GM19455 (cell line): ENCODE results near the gene VWF.

Experiments
- ATAC-seq: cut with Tn5 transposase; IDR thresholded peaks from one replicate; pipeline ENCODE4 v1.9.1; 2021; ENCODE audit not compliant: unreplicated experiment

Gene VWF

GRCh38 chr12:6062757-6063735, 61.4 kb downstream of the VWF start:
- no peak for ATAC-seq

GRCh38 chr12:6062395-6062756, 62.1 kb downstream of the VWF start:
- ATAC-seq, result no peak

GRCh38 chr12:6061660-6062059, 62.8 kb downstream of the VWF start:
- ATAC-seq, result no peak

GRCh38 chr12:6059860-6060565, 64.5 kb downstream of the VWF start:
- no peak for ATAC-seq

GRCh38 chr12:6059221-6059620, 65.2 kb downstream of the VWF start:
- ATAC-seq, result no peak

- no peak for ATAC-seq
Observed at GRCh38 chr12:6058481-6059161, 65.8 kb downstream of the VWF start.

GRCh38 chr12:6057700-6058099, 66.8 kb downstream of the VWF start:
- ATAC-seq, result no peak

- ATAC-seq, result no peak
Observed at GRCh38 chr12:6056406-6057240, 67.8 kb downstream of the VWF start.

- no peak for ATAC-seq
Observed at GRCh38 chr12:6053541-6053940, 70.9 kb downstream of the VWF start.

- no peak for ATAC-seq
Observed at GRCh38 chr12:6052940-6053329, 71.5 kb downstream of the VWF start.

- ATAC-seq, result no peak
Observed at GRCh38 chr12:6052206-6052939, 72.1 kb downstream of the VWF start.

- no peak for ATAC-seq
Observed at GRCh38 chr12:6049992-6050391, 74.5 kb downstream of the VWF start.

GRCh38 chr12:6049587-6049986, 74.9 kb downstream of the VWF start:
- no peak for ATAC-seq

- no peak for ATAC-seq
Observed at GRCh38 chr12:6047249-6048237, 76.9 kb downstream of the VWF start.

- no peak for ATAC-seq
Observed at GRCh38 chr12:6046511-6047180, 77.8 kb downstream of the VWF start.

- ATAC-seq, result no peak
Observed at GRCh38 chr12:6045438-6045837, 79.0 kb downstream of the VWF start.

- no peak for ATAC-seq
Observed at GRCh38 chr12:6044082-6044481, 80.4 kb downstream of the VWF start.

- ATAC-seq, result no peak
Observed at GRCh38 chr12:6042446-6042845, 82.0 kb downstream of the VWF start.
